HG03025 (cell line): ENCODE measurements around the gene TTF2.
A peak's percentile ranks its signal among the peaks of the same experiment; 100 is the strongest.
"Not testable (repeated sequence)": the region's sequence is repeated elsewhere in the genome, so short reads cannot be mapped to it uniquely, and the experiment has no call there.

Experiments
- ATAC-seq: cut with Tn5 transposase; IDR thresholded peaks from one replicate; pipeline ENCODE4 v1.9.1; 2021; ENCODE audit warnings: mild to moderate bottlenecking, moderate library complexity; ENCODE audit not compliant: unreplicated experiment, low FRiP score

The TTF2 gene

DNA sequence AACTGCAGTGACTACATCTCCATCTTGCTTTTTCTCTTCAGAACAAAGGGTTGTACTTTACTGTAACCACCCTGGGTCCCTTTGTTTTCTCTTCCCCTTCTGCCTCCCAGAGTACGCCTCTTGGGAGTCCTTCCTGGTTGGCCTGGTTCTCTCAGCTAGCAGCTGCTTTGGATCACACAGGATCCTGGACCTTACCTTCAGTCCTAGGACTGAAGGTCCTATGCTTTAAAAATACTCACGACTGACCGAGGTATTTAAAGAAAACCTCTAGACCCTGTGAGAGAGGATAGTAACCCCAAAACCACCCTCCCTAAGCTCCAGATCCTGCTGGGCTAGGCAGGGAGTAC lies 56.6 kb downstream of the TTF2 start:
- no peak for ATAC-seq

- ATAC-seq, result no peak
Observed at GRCh38 chr1:117117697-117118096, 57.6 kb downstream of the TTF2 start.

GRCh38 chr1:117118137-117118536 lies 58.0 kb downstream of the TTF2 start:
- no peak for ATAC-seq

- ATAC-seq, result not testable (repeated sequence)
Observed at GRCh38 chr1:117119144-117119543, 59.0 kb downstream of the TTF2 start.

DNA sequence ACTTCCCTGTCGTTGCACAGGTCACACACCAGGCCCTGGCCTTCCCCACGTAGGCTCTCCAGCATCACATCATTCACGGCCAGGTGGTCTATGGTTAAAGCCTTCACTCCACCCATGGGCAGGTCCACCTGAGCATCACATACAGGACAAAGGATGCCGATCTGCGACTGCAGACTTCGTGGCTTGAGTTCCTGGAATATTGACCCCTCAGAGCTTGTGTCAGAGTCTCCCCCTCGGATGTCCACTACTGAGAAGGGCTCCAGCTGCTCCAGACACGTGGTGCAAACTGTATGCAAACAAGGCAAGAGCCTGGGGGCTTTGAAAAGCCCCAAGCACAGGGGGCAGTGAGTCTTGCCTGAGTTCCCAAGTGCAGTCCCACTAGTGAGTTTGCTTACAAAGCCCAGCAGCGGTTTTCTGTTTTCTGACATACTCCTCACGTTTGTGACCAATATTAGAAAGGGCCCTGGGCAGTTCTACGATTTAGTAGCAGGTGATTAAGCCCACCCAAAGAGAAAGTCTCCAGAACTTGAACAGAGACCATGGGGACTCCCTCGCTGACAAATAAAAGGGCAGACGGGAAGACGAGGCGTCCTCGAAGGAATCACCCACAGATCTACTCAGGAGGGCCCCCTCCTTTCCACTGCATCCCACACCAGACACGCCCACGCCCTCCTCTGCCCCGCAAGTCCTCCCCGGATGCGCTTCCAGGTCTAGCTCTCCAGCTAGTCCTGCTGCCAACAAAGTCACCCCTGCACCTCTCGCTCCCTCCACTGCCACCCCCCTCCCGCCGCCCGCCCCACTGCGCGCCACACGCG lies 60.9 kb downstream of the TTF2 start:
- ATAC-seq, result no peak

DNA sequence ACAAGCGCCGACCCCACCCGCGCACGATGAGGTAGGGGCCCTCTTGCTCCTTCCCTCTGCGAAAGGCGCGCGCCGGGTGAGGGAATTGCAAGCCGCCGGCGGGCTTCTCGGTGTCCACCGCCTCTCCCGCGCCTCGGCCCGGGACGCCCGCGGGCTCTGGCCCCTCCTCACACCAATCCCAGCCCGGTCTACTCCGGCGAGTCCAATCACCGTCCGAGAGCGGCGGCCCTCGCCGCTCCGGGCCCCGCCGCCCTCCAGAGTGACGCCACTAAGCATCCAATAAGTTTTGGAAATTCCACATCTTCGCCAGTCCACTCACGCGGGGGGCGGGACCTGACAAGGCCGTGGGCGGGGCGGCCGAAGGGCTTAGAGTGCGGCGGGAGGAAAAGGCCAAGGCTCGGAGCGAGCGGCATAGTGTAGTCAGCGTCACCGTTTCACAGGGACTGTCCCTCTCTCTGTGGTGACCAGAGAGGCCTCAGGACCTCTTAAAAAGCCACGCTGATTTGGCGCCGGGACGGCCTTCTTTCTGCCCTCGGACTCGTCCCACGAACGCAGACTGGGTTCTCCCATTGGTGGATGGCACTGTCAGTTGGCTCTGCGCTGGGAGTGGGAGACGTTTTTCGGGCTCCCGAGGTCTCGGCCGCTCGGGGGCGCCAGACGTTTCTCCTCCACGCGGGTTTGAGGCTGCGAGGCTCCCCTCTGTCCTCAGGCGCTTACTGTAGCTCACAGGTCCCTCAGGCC lies 61.6 kb downstream of the TTF2 start, which contains the start of gene TRIM45:
Gene TRIM45, minus strand, starts transcription at position 161 of the 741 bp plus-strand sequence. CDS start 548 bp downstream, outside the sequence.
- ATAC-seq, result peak; percentile 90

DNA sequence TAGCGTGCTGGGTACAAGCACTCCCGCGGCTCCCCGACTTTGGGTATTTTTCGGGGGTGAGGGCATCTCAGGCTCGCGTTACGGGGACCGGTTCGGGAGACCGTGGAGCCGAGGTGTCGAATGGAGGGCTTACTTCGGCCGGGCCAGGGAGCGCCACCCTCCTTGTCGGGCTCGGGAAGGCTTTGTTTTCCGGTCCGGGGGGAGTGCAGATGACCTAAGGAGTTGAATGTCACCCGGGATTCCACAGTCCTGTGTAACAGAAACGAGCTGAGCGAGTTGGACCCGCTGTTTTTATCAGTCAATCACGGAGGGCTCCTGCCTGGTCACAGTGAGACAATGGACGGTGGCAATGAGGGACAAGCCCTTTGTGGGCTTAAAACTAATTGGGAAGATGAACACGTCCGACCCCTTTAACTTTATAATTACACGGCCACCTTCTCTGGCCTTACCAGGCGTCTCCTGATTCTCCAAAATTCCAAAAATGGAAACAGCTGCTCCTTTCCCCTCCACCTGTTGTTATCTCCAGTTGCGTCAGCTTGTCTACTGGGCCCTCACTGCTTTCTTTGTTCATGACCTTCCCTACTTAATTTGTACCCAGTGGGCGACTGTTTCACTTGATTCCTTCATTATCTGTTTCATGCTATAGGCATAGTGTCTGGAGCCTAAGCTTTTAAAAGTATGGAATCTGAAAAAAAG lies 62.4 kb downstream of the TTF2 start:
- no peak for ATAC-seq

GRCh38 chr1:117123274-117123673 lies 63.1 kb downstream of the TTF2 start:
- ATAC-seq, result no peak

DNA sequence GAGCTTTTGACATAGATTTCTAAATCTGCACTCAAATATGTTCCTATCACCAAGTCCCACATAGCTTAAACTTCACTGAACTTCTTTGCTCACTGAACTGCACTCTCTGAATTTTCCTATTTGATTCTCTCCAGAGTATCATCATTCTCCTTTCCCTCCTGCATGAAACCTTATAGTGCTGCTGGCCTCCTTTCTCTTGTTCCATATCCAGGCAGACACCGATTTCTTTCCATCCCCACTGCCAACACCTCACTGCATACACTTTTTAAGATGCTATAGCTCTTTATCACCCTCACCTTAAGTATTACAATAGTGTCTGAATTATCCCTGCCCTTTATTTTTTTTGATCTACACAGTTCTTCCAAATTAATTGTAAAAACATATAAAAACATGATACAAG lies 64.5 kb downstream of the TTF2 start:
- no peak for ATAC-seq

GRCh38 chr1:117127795-117128194 lies 67.7 kb downstream of the TTF2 start:
- no peak for ATAC-seq

DNA sequence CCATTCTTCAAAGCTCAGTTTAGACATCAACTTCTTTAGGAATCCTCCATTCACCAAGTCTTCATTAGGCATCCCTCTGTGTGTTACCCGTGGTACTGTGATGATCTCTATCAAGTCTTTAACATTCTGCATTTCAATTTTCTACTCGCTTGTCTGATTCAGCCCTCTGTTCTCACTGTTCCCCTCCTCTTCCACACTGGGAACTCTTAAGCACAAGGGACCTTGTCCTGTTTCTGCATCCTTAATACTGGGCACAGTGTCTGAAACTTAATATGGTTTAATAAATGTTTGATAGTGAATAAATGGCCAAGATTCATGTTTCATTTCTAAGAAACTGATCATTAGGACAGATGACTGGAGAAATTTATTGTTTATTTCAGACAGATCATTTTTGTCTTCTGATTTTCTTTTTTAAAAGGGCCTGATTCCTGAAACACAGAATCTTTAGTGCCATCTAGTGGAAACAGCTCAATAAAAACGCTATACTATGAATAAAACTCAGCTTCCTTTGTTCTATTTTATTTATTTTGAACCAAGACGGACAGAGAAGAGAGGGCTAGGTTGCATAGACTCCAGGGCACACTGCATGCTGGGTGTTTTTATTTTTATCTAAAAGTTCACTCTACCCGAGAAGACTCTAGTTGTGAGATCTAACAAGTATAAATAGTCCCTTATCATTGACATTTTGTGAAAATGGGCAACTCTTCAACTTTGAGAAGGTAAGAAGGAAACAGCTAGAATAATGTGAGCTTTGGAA lies 68.4 kb downstream of the TTF2 start:
- no peak for ATAC-seq

- ATAC-seq, result no peak
Observed at GRCh38 chr1:117130526-117130925, 70.4 kb downstream of the TTF2 start.

- no peak for ATAC-seq
Observed at GRCh38 chr1:117135329-117135728, 75.2 kb downstream of the TTF2 start.

- ATAC-seq, result no peak
Observed at GRCh38 chr1:117136749-117137148, 76.6 kb downstream of the TTF2 start.

DNA sequence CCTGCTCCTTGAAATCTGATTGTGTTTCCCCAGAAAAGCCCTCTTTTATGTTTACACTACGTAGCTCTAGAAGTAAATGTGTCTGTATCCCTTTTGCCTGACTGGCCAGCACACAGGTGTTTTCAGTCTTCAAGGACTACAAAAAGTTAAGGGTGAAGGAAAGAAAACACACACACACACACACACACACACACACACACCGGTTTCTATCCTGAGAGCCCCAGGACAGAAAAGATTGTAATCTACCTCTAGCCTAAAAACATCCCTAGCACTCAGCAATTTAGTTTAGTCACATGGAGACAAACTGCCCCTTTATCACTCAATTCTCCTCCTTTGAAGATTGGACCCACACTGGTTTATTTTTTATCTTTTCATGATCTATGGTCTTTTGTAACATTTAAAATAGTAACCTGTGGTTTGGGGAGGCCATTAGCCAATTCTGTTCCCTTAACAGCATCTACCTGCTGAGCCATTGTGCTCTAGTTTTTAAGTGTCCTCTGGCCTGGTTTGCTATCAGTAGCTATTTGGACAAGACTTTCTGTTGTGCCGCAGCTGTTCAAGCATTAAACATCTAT lies 77.2 kb downstream of the TTF2 start:
- ATAC-seq, result no peak

GRCh38 chr1:117138106-117138505 lies 78.0 kb downstream of the TTF2 start:
- ATAC-seq, result no peak

DNA sequence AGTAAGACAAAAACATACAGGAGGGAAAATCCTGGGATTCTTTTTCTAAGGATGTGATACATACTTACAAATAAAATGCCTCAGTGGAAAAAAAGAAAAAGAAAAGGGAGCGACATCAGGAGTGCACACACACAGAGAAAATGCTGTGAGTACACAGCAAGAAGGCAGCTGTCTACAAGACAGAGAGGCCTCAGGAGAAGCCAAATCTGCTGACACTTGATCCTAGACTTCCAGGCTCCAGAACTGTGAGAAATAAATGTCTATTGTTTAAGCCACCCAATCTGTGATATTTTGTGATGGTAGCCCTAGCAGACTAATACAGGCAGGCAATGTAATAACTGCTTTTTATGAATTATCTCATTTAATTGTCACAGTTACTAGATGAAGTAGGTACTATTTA lies 78.4 kb downstream of the TTF2 start:
- ATAC-seq, result no peak

DNA sequence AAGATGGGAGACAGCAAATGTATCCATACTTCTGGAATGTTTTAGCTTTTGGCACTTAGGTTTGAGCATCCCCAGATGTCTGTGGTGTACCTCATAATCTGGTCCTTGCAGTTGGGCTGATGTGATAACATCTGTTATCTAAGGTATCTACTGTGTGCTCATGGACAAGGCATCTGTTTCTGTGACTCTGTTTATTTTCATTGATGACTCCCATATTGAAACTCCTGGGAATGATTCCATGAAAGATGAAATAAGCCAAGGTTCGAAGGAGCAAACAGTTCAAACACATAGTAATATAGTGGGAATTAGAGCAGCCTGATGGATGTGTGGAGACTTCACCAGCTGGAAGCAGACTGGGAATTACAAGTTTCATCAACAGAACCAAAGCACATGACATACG lies 82.1 kb downstream of the TTF2 start:
- ATAC-seq, result no peak

DNA sequence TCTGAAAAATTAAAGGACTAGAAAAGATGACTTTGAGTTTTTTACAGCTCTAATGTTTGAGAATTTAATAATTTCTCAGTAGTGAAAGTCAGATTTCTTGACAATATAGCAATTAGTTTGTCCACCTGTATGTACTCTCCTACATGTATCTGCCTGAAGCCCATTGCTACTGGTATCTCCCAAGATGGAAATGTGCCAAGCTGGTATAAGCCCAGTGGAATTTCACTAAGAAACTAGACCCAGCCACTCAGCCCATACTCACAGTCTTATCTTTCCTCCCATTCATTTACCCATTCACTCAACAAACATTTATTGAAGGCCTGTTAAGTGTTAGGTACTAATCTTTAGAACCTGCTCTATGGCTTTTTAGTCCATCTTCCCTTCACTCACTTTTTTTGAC lies 83.0 kb downstream of the TTF2 start:
- ATAC-seq, result no peak

DNA sequence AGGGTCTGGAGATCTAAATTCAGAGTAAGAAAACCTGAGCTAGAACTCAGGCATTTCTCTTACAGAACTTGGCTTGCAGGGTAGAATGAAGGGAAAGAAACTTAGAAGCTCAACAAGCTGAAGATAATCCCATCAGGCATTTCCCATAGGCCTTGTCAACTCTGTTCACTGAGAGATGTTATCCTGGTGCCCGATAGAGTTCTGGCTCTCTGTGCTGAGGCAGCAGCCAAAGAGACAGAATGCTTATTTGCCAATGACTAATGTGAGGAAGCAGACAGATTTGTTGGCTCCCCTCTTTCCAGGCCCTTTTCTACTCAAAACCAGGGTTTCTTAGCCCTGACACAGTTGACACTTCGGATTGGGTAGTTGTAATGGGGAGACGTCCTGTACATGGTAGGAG lies 83.7 kb downstream of the TTF2 start:
- ATAC-seq, result no peak
